ENCODE data around the gene RNLS. TPM values are rescaled to one million over a fixed set of nuclear protein-coding genes. Genes with fewer than 3 reads are reported as not detected.
"Not testable (repeated sequence)": the region's sequence is repeated elsewhere in the genome, so short reads cannot be mapped to it uniquely, and the experiment has no call there.

The RNLS gene
- total and polyA plus RNA-seq, 8 donors = 2.5 to 6.4 (median 5.9) TPM

DNA sequence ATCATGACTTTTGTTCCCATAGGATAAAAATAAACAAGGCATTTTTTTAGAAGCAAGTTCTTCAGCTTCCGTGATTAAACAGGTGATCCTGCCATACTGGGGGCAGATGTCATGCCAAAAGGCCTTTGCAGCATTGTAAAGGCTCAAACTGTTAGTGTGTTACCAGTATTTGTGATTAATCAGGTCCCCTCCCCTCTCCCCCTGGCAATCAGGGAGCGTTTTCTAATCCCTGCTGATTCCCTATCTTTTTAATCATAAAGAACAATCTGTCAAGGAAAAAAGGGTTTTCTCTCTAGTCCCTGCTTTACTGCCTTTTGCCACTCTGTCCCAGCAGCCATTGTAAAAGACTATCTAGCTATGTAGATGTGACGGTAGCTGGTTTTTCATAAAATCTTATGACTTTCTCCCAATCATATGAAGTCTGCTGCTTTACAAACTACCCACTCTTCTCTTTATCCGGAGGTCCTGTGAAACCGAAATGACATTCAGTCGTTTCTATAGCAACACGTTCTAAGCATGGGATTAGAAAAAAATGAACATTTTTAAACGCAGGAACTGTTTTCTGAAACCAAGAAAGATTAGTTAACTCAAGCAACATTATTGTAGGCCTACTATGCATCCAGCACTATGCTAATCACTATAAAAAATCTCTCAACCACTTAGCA lies 210.9 kb downstream of the RNLS start:
- DNase-seq (no peak), FAIRE-seq (no peak), ATAC-seq (no peak)
- 78 to 79% methylated on average over 8 of the region's 8 CpGs for WGBS, 2 donors
- Histone ChIP-seq H3K27ac (no peak overlapping the region), H3K36me3 (no peaks in the 10 kb centered on the region), H3K9me3 (no peaks in the 10 kb centered on the region), H3K4me1 (no peaks in the 10 kb centered on the region), H3K27me3 (no peaks in the 10 kb centered on the region), H3K4me3 (no peak overlapping the region)
- intact Hi-C loops (cut with DNase I) = no loop called here
- TF ChIP-seq, protein P1, sequence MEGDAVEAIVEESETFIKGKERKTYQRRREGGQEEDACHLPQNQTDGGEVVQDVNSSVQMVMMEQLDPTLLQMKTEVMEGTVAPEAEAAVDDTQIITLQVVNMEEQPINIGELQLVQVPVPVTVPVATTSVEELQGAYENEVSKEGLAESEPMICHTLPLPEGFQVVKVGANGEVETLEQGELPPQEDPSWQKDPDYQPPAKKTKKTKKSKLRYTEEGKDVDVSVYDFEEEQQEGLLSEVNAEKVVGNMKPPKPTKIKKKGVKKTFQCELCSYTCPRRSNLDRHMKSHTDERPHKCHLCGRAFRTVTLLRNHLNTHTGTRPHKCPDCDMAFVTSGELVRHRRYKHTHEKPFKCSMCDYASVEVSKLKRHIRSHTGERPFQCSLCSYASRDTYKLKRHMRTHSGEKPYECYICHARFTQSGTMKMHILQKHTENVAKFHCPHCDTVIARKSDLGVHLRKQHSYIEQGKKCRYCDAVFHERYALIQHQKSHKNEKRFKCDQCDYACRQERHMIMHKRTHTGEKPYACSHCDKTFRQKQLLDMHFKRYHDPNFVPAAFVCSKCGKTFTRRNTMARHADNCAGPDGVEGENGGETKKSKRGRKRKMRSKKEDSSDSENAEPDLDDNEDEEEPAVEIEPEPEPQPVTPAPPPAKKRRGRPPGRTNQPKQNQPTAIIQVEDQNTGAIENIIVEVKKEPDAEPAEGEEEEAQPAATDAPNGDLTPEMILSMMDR (IDR thresholded peaks at IDR 0.05) = no peak

DNA sequence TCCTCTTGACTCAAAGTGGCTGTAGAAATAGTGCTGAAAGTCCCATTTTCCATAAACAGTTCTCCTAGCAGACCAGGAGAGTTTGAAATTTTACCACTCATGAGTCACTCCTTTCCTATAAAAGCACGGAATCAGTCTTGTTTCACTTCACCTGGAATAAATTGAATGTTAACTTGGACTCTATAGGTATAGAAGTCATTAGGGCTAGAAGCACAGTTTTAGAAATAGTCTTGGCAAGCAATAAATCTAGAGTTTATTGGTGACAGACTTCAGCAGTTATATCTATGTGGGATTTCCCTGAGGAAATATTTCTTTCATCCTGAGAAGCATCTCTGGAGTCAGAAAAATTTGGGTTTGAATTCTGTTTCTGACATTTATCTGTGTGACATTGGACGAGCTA lies 212.4 kb downstream of the RNLS start:
- H3K27me3 ChIP-seq = no peaks in the 10 kb centered on the region
- ATAC-seq (no peak), FAIRE-seq (no peak), DNase-seq (no peak)
- H3K4me1 ChIP-seq = no peaks in the 10 kb centered on the region
- 85 to 90% methylated on average over 2 of the region's 2 CpGs for WGBS, 2 donors
- H3K27ac ChIP-seq = no peak overlapping the region
- H3K4me3 ChIP-seq = no peak overlapping the region
- intact Hi-C loops (cut with DNase I) = no loop called here
- TF ChIP-seq, protein P1 (IDR thresholded peaks at IDR 0.05) = no peak
- H3K9me3 ChIP-seq = no peaks in the 10 kb centered on the region
- H3K36me3 ChIP-seq = no peaks in the 10 kb centered on the region

DNA sequence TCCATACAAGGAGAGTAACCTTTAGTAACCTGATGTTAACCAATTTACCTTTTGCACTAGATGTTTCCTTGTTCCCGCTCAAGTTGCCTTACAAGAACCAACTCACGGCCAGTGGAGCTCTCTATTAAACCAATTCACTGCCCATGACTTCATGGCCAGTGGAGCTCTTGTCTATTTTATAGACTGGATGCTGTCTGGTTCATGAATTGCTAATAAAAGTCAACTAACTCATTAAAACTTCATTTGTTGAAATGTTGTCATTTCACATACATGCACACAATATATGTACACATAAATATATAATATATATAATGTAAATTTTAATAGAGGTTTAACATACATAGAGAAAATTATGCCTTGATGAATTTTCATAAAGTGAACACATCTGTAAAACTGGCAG lies 216.3 kb downstream of the RNLS start:
- ATAC-seq = no peak
- 96 to 100% methylated on average over 2 of the region's 2 CpGs for WGBS, 2 donors
- no peaks in the 10 kb centered on the region for H3K27me3 ChIP-seq
- no peak for FAIRE-seq
- H3K9me3 ChIP-seq = no peaks in the 10 kb centered on the region
- no peak overlapping the region for H3K4me3 ChIP-seq
- intact Hi-C loops (cut with DNase I) = no loop called here
- no peaks in the 10 kb centered on the region for H3K36me3 ChIP-seq
- TF ChIP-seq, protein P1 (IDR thresholded peaks at IDR 0.05) = no peak
- DNase-seq = no peak
- peaks cover 0 to 12% (median 0%) of the 10 kb centered on the region in 3 donors for H3K4me1 ChIP-seq
- H3K27ac ChIP-seq = no peak overlapping the region

DNA sequence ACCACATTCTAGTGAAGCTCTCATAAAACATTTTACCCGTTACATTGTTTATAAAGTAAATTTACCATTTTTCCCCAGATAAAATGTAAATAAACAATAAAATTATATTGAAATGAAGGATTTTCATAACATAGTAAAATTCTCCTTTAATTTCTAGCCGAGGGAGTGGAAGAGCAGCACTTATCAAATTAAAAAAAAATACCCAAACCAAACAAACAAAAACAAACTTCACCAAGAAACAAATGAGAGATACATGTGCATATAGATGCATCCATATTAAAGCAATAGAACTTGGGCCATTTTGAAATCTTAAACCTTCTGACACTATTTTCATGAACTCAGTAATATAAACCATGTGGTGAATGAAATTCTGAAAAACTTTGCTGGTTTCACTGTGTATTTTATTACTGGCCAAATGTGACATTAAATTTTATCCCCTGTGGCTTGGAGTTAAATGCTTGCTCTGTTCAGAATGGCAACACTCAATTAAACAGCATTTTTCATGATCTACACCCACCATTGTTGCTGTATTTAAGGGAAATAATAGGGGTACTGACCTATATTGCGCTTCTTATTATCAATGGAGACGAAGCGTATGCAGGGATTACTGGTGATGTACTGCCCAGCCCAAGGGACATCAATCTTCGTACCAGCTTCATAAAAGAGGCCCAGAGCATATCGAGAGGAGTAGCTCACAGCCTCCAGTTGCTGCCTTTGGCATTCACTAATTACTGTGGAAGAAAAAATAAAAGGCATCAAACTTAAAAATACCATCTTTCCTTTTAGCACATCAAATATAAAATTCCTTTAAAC lies 220.9 kb downstream of the RNLS start:
- TF ChIP-seq, protein P1 (IDR thresholded peaks at IDR 0.05) = no peak
- H3K36me3 ChIP-seq = no peaks in the 10 kb centered on the region
- H3K27me3 ChIP-seq = no peaks in the 10 kb centered on the region
- DNase-seq (no peak), ATAC-seq (no peak), FAIRE-seq (no peak)
- no peak overlapping the region for H3K4me3 ChIP-seq
- H3K27ac ChIP-seq = no peak overlapping the region
- WGBS, 2 donors = 92 to 95% methylated on average over 7 of the region's 7 CpGs
- intact Hi-C loops (cut with DNase I) = no loop called here
- peaks cover 0 to 12% (median 0%) of the 10 kb centered on the region in 3 donors for H3K4me1 ChIP-seq
- no peaks in the 10 kb centered on the region for H3K9me3 ChIP-seq

DNA sequence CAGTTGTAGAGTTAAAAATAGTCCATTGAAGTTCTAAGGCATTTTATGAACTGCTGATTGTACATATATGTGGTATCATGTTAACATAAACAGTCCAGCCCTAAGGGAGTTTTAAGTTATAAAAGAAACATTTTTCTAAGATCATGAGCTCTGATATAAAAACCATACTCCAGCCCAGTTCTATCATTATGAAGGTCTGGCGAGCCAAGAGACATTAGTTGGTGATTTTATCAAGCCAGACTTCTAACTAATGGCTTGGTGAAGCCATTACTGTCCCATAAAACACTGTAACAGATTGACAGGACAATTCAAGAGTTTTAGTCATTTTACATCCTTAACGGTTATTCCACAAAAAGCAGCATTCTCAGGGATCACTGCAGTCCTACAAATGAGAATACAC lies 221.6 kb downstream of the RNLS start:
- TF ChIP-seq, protein P1 (IDR thresholded peaks at IDR 0.05) = no peak
- Histone ChIP-seq H3K36me3 (no peaks in the 10 kb centered on the region), H3K27me3 (no peaks in the 10 kb centered on the region), H3K27ac (no peak overlapping the region), H3K4me3 (no peak overlapping the region), H3K9me3 (no peaks in the 10 kb centered on the region), H3K4me1 (peaks cover 0 to 12% (median 0%) of the 10 kb centered on the region in 3 donors)
- ATAC-seq (no peak), DNase-seq (no peak), FAIRE-seq (no peak)
- WGBS, 2 donors = 92 to 94% methylated on average over 2 of the region's 2 CpGs
- intact Hi-C loops (cut with DNase I) = no loop called here

DNA sequence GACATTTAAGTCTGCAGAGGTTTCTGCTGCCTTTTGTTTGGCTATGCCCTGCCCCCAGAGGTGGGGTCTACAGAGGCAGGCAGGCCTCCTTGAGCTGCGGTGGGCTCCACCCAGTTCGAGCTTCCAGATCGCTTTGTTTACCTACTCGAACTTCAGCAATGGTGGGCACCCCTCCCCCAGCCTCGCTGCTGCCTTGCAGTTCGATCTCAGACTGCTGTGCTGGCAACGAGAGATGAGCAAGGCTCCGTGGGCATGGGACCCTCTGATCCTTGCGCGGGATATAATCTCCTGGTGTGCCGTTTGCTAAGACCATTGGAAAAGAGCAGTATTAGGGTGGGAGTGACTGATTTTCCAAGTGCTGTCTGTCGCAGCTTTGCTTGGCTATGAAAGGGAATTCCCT lies 227.4 kb downstream of the RNLS start:
- FAIRE-seq; H3K4me1 ChIP-seq; H3K36me3 ChIP-seq; H3K27me3 ChIP-seq; H3K9me3 ChIP-seq; H3K4me3 ChIP-seq; DNase-seq; ATAC-seq; H3K27ac ChIP-seq; intact Hi-C loops (cut with DNase I): not testable (repeated sequence)
- WGBS, 2 donors = 93% methylated on average over 12 of the region's 12 CpGs
